K562 (cell line): ENCODE results near the gene DTX1. TPM values are rescaled to one million over a fixed set of nuclear protein-coding genes. Genes with fewer than 3 reads are reported as not detected.

Experiments
- CREB5 ChIP-seq: fragments of 250-450 bp; sonication (Bioruptor Pico); IDR thresholded peaks from 2 replicates; pipeline ENCODE4 v1.5.0; 2020; ENCODE audit warnings: mild to moderate bottlenecking
- MTA3 ChIP-seq: fragments of 450-650 bp; formaldehyde crosslinking; IDR thresholded peaks from 2 replicates; pipeline ENCODE4 v1.6.1; 2017; ENCODE audit warnings: mild to moderate bottlenecking, borderline replicate concordance
- PML ChIP-seq: IDR thresholded peaks from 2 replicates; pipeline ENCODE4 v1.6.1; 2012; ENCODE audit warnings: low read length, inconsistent platforms
- PTTG1 ChIP-seq: fragments of 450-650 bp; IDR thresholded peaks from 2 replicates; pipeline ENCODE4 v1.6.1; 2016; ENCODE audit warnings: low read depth, mild to moderate bottlenecking, missing genetic modification characterization, missing compliant biosample characterization
- ZFX ChIP-seq: sonication (generic); formaldehyde crosslinking; IDR thresholded peaks from 2 replicates; pipeline ENCODE4 v1.8.0; 2022; ENCODE audit warnings: mild to moderate bottlenecking, missing genetic modification reagents, moderate library complexity
- ZNF239 ChIP-seq: fragments of 250-450 bp; sonication (Bioruptor Pico); IDR thresholded peaks from 2 replicates; pipeline ENCODE4 v1.4.0; 2020; ENCODE audit warnings: mild to moderate bottlenecking
- polyA plus RNA-seq, 8 experiments: library from polyadenylated mRNA; depleted of rRNA in 4 of 8; stranded (reverse) in 5 of 8; unstranded in 3 of 8; fragments of >200 nt; fragmentation: Nextera tagmentation in 2 of 8; fragmentation: Illumina TruSeq in 1 of 8; extraction: Ambion mirVana in 2 of 8; extraction: Trizol in 1 of 8; gene quantifications; 2 replicates each; pipeline versions ENCODE4 v1.2.1 to v1.2.3, GENCODE V29; 2011 to 2014; ENCODE audit warnings: inconsistent platforms in 1 of 8, missing spikeins in 1 of 8
- total RNA-seq, 7 experiments: library from RNA; depleted of rRNA in 6 of 7; stranded (reverse); fragments of >200 nt in 6 of 7; fragmentation: Illumina TruSeq in 2 of 7; extraction: Trizol in 2 of 7; gene quantifications; 2 replicates each; pipeline versions ENCODE4 v1.2.1 to v1.2.3, GENCODE V29; 2011 to 2021; ENCODE audit warnings: low replicate concordance in 1 of 7
- TF ChIP-seq, protein P1 (sequence below): sonication (generic); formaldehyde crosslinking; IDR thresholded peaks from 2 replicates; pipeline ENCODE4 v1.8.0; 2023; ENCODE audit warnings: mild to moderate bottlenecking, missing genetic modification reagents
- TF ChIP-seq, protein P2 (sequence below), 2 experiments: fragments of 450-650 bp in 1 of 2; sonication (generic) in 1 of 2; formaldehyde crosslinking; conservative IDR thresholded peaks; 2 replicates each; pipeline versions ENCODE4 v1.4.0 to v1.8.1; 2020 to 2022; ENCODE audit warnings: mild to moderate bottlenecking in 1 of 2, missing genetic modification reagents in 1 of 2

Gene DTX1
- total and polyA plus RNA-seq, 9 of the 15 experiments (the other 6 are each of a cell fraction or from before 2014, with no cell fraction given): not detected

GRCh38 chr12:113091506-113091905, 35.0 kb downstream of the DTX1 start (continued):
- TF ChIP-seq PTTG1 (no peak), CREB5 (no peak), ZFX (CRISPR knock-in tag) (no peak), PML (no peak), MTA3 (no peak), ZNF239 (CRISPR knock-in tag) (no peak)
- TF ChIP-seq, protein P1, sequence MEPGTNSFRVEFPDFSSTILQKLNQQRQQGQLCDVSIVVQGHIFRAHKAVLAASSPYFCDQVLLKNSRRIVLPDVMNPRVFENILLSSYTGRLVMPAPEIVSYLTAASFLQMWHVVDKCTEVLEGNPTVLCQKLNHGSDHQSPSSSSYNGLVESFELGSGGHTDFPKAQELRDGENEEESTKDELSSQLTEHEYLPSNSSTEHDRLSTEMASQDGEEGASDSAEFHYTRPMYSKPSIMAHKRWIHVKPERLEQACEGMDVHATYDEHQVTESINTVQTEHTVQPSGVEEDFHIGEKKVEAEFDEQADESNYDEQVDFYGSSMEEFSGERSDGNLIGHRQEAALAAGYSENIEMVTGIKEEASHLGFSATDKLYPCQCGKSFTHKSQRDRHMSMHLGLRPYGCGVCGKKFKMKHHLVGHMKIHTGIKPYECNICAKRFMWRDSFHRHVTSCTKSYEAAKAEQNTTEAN (CRISPR knock-in tag): no peak
- TF ChIP-seq, protein P2, sequence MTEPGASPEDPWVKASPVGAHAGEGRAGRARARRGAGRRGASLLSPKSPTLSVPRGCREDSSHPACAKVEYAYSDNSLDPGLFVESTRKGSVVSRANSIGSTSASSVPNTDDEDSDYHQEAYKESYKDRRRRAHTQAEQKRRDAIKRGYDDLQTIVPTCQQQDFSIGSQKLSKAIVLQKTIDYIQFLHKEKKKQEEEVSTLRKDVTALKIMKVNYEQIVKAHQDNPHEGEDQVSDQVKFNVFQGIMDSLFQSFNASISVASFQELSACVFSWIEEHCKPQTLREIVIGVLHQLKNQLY (CRISPR knock-in tag; conservative IDR thresholded peaks at IDR 0.05): no peak
